CD14-positive monocyte (primary cell): Measurements from ENCODE around the gene CACNA1C. TPM values are rescaled to one million over a fixed set of nuclear protein-coding genes. Genes with fewer than 3 reads are reported as not detected.

ENCODE experiments used
- DNase-seq, 3 donors: peaks; one replicate each; pipeline ENCODE4 v3.0.0-alpha.2; 2011 to 2022
- H2AFZ ChIP-seq: 2 replicates; pipeline ENCODE4 v1.6.0; 2012; ENCODE audit warnings: mild to moderate bottlenecking, low read depth, low read length, inconsistent platforms; ENCODE audit not compliant: insufficient read depth, poor library complexity, severe bottlenecking
- H3K27ac ChIP-seq, 2 donors: 1 replicate in 1 of 2; 2 replicates in 1 of 2; pipeline ENCODE4 v1.5.1; 2012 to 2013; ENCODE audit warnings: low read length in 2 of 2, control low read depth in 1 of 2, inconsistent platforms in 1 of 2, low read depth in 1 of 2, mild to moderate bottlenecking in 1 of 2
- H3K27me3 ChIP-seq, 2 donors: one replicate each; pipeline versions ENCODE4 v1.6.0 to v1.6.1; 2011 to 2013; ENCODE audit warnings: low read length in 2 of 2; ENCODE audit not compliant: control insufficient read depth in 2 of 2, insufficient read depth in 2 of 2
- H3K36me3 ChIP-seq, 2 donors: replicated peaks in 1 of 2; 1 replicate in 1 of 2; 2 replicates in 1 of 2; pipeline versions ENCODE4 v1.5.1 to v1.6.1; 2012 to 2013; ENCODE audit warnings: low read length in 2 of 2, control low read depth in 1 of 2, inconsistent platforms in 1 of 2, mild to moderate bottlenecking in 1 of 2; ENCODE audit not compliant: insufficient read depth in 2 of 2, control insufficient read depth in 1 of 2
- H3K4me1 ChIP-seq, 2 donors: 1 replicate in 1 of 2; 2 replicates in 1 of 2; pipeline versions ENCODE4 v1.5.1 to v1.6.1; 2012 to 2013; ENCODE audit warnings: low read length in 2 of 2, control low read depth in 1 of 2, inconsistent platforms in 1 of 2, mild to moderate bottlenecking in 1 of 2, moderate library complexity in 1 of 2; ENCODE audit not compliant: insufficient read depth in 2 of 2, control insufficient read depth in 1 of 2
- H3K4me2 ChIP-seq: replicated peaks from 2 replicates; pipeline ENCODE3; 2012; ENCODE audit warnings: low read length, moderate library complexity, mild to moderate bottlenecking; ENCODE audit not compliant: poor library complexity, severe bottlenecking; ENCODE audit errors: extremely low read depth
- H3K4me3 ChIP-seq, 3 experiments: fragments of 200-600 bp in 1 of 3; sonication (generic) in 1 of 3; replicated peaks in 1 of 3; 1 replicate in 2 of 3; 2 replicates in 1 of 3; pipeline ENCODE4 v1.5.1; 2011 to 2013; ENCODE audit warnings: low read length in 3 of 3, mild to moderate bottlenecking in 3 of 3, control low read depth in 2 of 3, low read depth in 2 of 3, inconsistent platforms in 1 of 3, moderate library complexity in 1 of 3
- H3K79me2 ChIP-seq: 2 replicates; pipeline ENCODE4 v1.6.0; 2012; ENCODE audit warnings: mild to moderate bottlenecking, control low read depth, inconsistent platforms, low read length, moderate library complexity; ENCODE audit not compliant: insufficient read depth
- H3K9ac ChIP-seq: 2 replicates; pipeline ENCODE4 v1.6.0; 2017; ENCODE audit warnings: low read length, mild to moderate bottlenecking; ENCODE audit not compliant: insufficient read depth, poor library complexity, severe bottlenecking
- H3K9me3 ChIP-seq, 2 donors: replicated peaks in 1 of 2; 1 replicate in 1 of 2; 2 replicates in 1 of 2; pipeline versions ENCODE4 v1.5.1 to v1.6.1; 2012 to 2013; ENCODE audit warnings: low read length in 2 of 2, control low read depth in 1 of 2; ENCODE audit not compliant: control insufficient read depth in 1 of 2, insufficient read depth in 1 of 2
- H4K20me1 ChIP-seq: 2 replicates; pipeline ENCODE4 v1.6.0; 2012; ENCODE audit warnings: mild to moderate bottlenecking, low read length, control low read depth, moderate library complexity; ENCODE audit not compliant: insufficient read depth
- H3K27ac Mint-ChIP-seq, 7 donors: one replicate each; pipeline ENCODE4 v1.8.0; 2020; ENCODE audit warnings: mild to moderate bottlenecking in 7 of 7, mixed read lengths in 7 of 7, moderate library complexity in 6 of 7, inconsistent platforms in 2 of 7
- H3K27me3 Mint-ChIP-seq, 3 donors: one replicate each; pipeline ENCODE4 v1.8.0; 2021 to 2022; ENCODE audit warnings: low read depth in 3 of 3, mild to moderate bottlenecking in 3 of 3, mixed read lengths in 3 of 3, moderate library complexity in 3 of 3, inconsistent platforms in 1 of 3
- H3K36me3 Mint-ChIP-seq, 2 donors: one replicate each; pipeline ENCODE4 v1.8.0; 2020; ENCODE audit warnings: mixed read lengths in 2 of 2, inconsistent platforms in 1 of 2, mild to moderate bottlenecking in 1 of 2
- H3K4me1 Mint-ChIP-seq: one replicate; pipeline ENCODE4 v1.8.0; 2020; ENCODE audit warnings: mild to moderate bottlenecking, mixed read lengths
- H3K4me3 Mint-ChIP-seq, 2 donors: one replicate each; pipeline ENCODE4 v1.8.0; 2020; ENCODE audit warnings: mild to moderate bottlenecking in 2 of 2, mixed read lengths in 2 of 2, moderate library complexity in 1 of 2
- H3K9me3 Mint-ChIP-seq, 7 donors: one replicate each; pipeline ENCODE4 v1.8.0; 2020 to 2022; ENCODE audit warnings: mixed read lengths in 7 of 7, mild to moderate bottlenecking in 6 of 7, moderate library complexity in 6 of 7, inconsistent platforms in 2 of 7
- CTCF ChIP-seq: fragments of 200-600 bp; IDR thresholded peaks from one replicate; pipeline ENCODE4 v1.8.0; 2022; ENCODE audit warnings: antibody characterized with exemption, mild to moderate bottlenecking
- WGBS: methylation state at CpG from one replicate; pipeline ENCODE4 v1.1.5; 2013; ENCODE audit warnings: missing lambda C conversion rate; ENCODE audit not compliant: insufficient coverage; 5-methylcytosine and 5-hydroxymethylcytosine counted together
- intact Hi-C, 2 donors: fragments of 100-400 bp; cut with micrococcal nuclease; formaldehyde crosslinking; loops; one replicate each; pipeline versions ENCODE4 v1.15.0 to v1.15.1; 2023
- polyA plus RNA-seq, 3 donors: library from polyadenylated mRNA; depleted of rRNA in 1 of 3; unstranded in 2 of 3; stranded (reverse) in 1 of 3; fragments of 300-500 nt in 2 of 3; fragments of >200 nt in 1 of 3; fragmentation: Illumina TruSeq in 2 of 3; gene quantifications; 1 replicate in 2 of 3; 2 replicates in 1 of 3; pipeline ENCODE4 v1.2.3, GENCODE V29; 2012 to 2021

CACNA1C gene
- polyA plus RNA-seq, 3 donors = not detected

DNA sequence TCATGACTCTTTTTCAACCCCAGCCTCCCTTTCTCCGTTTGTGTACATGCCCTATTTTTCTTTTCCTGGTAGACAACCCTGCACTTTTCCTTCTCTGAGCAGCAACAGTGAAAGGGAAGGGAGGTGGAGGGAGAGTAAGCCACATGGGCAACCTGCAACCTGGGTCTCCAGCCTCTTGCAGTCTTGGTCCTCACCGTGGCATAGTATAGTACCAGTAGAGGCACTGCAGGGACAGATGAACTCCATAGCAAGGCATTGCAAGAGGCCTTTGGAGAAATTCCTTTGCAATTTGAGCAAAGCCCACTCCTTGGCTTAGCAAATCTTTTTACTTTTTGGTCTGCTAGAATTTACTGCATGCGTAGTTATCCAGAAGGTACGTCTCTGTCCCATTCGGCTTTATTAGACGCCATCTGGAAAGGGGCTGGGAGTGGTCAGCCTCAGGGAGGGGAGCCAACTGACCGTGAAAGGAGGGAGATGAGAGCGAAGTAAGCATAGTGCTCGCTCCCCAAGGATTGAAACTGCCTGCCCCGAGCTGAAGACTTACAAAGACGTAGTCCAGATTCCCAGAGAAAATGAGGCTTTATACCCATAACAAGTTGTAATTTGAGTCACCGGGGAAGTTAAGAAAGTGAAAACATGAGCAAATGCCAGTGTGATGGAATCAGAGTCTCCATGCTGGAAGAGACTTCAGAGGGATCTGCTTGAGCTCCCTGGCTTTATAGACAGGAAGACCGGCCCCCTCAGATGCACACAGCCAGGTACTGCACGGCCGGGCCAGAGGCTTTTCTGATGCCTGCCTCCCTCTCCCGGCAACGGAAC lies 332.0 kb downstream of the CACNA1C start:
- peaks cover 20% of the 10 kb centered on the region for H3K4me1 Mint-ChIP-seq
- DNase-seq = no peak
- H3K27me3 Mint-ChIP-seq = peaks cover 0 to 2% (median 0%) of the 10 kb centered on the region in 3 donors
- Histone ChIP-seq H3K9ac (no peak overlapping the region), H4K20me1 (no peaks in the 10 kb centered on the region), H3K9me3 (no peaks in the 10 kb centered on the region), H3K27ac (no peak overlapping the region), H2AFZ (no peak overlapping the region), H3K27me3 (no peaks in the 10 kb centered on the region), H3K4me1 (peaks cover 15 to 19% of the 10 kb centered on the region in 2 donors), H3K36me3 (no peaks in the 10 kb centered on the region), H3K4me2 (no peak overlapping the region), H3K4me3 (no peak overlapping the region), H3K79me2 (no peaks in the 10 kb centered on the region)
- no peak overlapping the region for H3K4me3 Mint-ChIP-seq
- peak overlapping the region in 2 of 7 donors; percentile 47 to 52 for H3K27ac Mint-ChIP-seq
- no peaks in the 10 kb centered on the region for H3K36me3 Mint-ChIP-seq
- intact Hi-C loops = loop anchor here in 1 of 2 donors (10.0 kb wide), 1 partner anchor 110 kb away; no protein-coding TSS in a partner anchor
- TF ChIP-seq CTCF = no peak
- H3K9me3 Mint-ChIP-seq = no peaks in the 10 kb centered on the region
- 97% methylated on average over 6 of the region's 17 CpGs for WGBS

GRCh38 chr12:2385529-2385928 lies 332.7 kb downstream of the CACNA1C start:
- TF ChIP-seq CTCF = no peak
- H3K9me3 ChIP-seq = no peaks in the 10 kb centered on the region
- Mint-ChIP-seq H3K9me3 (no peaks in the 10 kb centered on the region), H3K27ac (peak overlapping the region in 1 of 7 donors; percentile 63), H3K27me3 (peaks cover 0 to 3% (median 2%) of the 10 kb centered on the region in 3 donors), H3K4me1 (peaks cover 20% of the 10 kb centered on the region), H3K36me3 (no peaks in the 10 kb centered on the region), H3K4me3 (no peak overlapping the region)
- no peaks in the 10 kb centered on the region for H3K36me3 ChIP-seq
- DNase-seq = no peak
- no peak overlapping the region for H3K4me2 ChIP-seq
- intact Hi-C loops = loop anchor here in 1 of 2 donors (10.0 kb wide), 1 partner anchor 111 kb away; no protein-coding TSS in a partner anchor
- H3K4me3 ChIP-seq = no peak overlapping the region
- no peak overlapping the region for H3K9ac ChIP-seq
- no peaks in the 10 kb centered on the region for H3K79me2 ChIP-seq
- H2AFZ ChIP-seq = no peak overlapping the region
- H3K4me1 ChIP-seq = peaks cover 15 to 19% of the 10 kb centered on the region in 2 donors
- H3K27me3 ChIP-seq = no peaks in the 10 kb centered on the region
- 100% methylated on average over 1 of the region's 5 CpGs for WGBS
- no peaks in the 10 kb centered on the region for H4K20me1 ChIP-seq
- H3K27ac ChIP-seq = no peak overlapping the region
